Neural progenitor cell (in vitro differentiated cells): Measurements from ENCODE around the gene GLRX3.

Source experiments
- CTCF ChIP-seq: fragments of 200-600 bp; sonication (generic); IDR thresholded peaks from 2 replicates; pipeline ENCODE4 v1.5.1; 2017; ENCODE audit warnings: antibody characterized with exemption, mild to moderate bottlenecking
- EZH2 ChIP-seq: fragments of 200-600 bp; sonication (generic); IDR thresholded peaks from 2 replicates; pipeline ENCODE4 v1.6.1; 2017; ENCODE audit warnings: antibody characterized with exemption, mild to moderate bottlenecking, moderate library complexity

GRCh38 chr10:130141878-130142277 is 5.7 kb downstream of the GLRX3 start:
- TF ChIP-seq CTCF = no peak
- TF ChIP-seq EZH2 = no peak
